KMS-11 (cell line): ENCODE measurements around the gene ADGRD1.

Experiments used
- H2AFZ ChIP-seq: fragments of 200-600 bp; sonication (generic); 2 replicates; pipeline ENCODE4 v1.6.1; 2016; ENCODE audit warnings: antibody characterized with exemption, mixed run types, low read depth
- H3K27ac ChIP-seq: fragments of 200-600 bp; sonication (generic); 2 replicates; pipeline ENCODE4 v1.6.1; 2016; ENCODE audit warnings: mild to moderate bottlenecking, mixed run types
- H3K27me3 ChIP-seq: fragments of 200-600 bp; sonication (generic); 2 replicates; pipeline ENCODE4 v1.6.1; 2017; ENCODE audit warnings: mild to moderate bottlenecking, low read depth, mixed run types, moderate library complexity; ENCODE audit not compliant: insufficient read depth
- H3K36me3 ChIP-seq: fragments of 200-600 bp; sonication (generic); 2 replicates; pipeline ENCODE4 v1.6.1; 2017; ENCODE audit warnings: mild to moderate bottlenecking, mixed run types; ENCODE audit not compliant: insufficient read depth
- H3K4me1 ChIP-seq: fragments of 200-600 bp; sonication (generic); 2 replicates; pipeline ENCODE4 v1.6.1; 2016; ENCODE audit warnings: mild to moderate bottlenecking, low read depth, mixed run types; ENCODE audit not compliant: poor library complexity, severe bottlenecking
- H3K4me2 ChIP-seq: fragments of 200-600 bp; sonication (generic); 2 replicates; pipeline ENCODE4 v1.7.0; 2016; ENCODE audit warnings: mild to moderate bottlenecking, mixed run types
- H3K4me3 ChIP-seq: fragments of 200-600 bp; sonication (generic); IDR thresholded peaks from 2 replicates; pipeline ENCODE4 v1.6.1; 2017; ENCODE audit warnings: low read depth, low read length, mixed read lengths; ENCODE audit not compliant: insufficient read depth
- H3K79me2 ChIP-seq: fragments of 200-600 bp; sonication (generic); 2 replicates; pipeline ENCODE4 v1.6.1; 2016; ENCODE audit warnings: low read depth, mixed run types; ENCODE audit not compliant: insufficient read depth
- H3K9ac ChIP-seq: fragments of 200-600 bp; sonication (generic); 2 replicates; pipeline ENCODE4 v1.6.1; 2016; ENCODE audit warnings: mild to moderate bottlenecking, mixed run types
- H4K20me1 ChIP-seq: fragments of 200-600 bp; sonication (generic); 2 replicates; pipeline ENCODE4 v1.6.1; 2016; ENCODE audit warnings: mild to moderate bottlenecking, mixed run types; ENCODE audit not compliant: insufficient read depth
- TF ChIP-seq, protein P1 (sequence below): fragments of 200-600 bp; sonication (generic); conservative IDR thresholded peaks from 2 replicates; pipeline ENCODE4 v1.6.1; 2017; ENCODE audit warnings: low read depth, mild to moderate bottlenecking, antibody characterized with exemption, low read length, moderate library complexity, mixed read lengths

ADGRD1 gene

DNA sequence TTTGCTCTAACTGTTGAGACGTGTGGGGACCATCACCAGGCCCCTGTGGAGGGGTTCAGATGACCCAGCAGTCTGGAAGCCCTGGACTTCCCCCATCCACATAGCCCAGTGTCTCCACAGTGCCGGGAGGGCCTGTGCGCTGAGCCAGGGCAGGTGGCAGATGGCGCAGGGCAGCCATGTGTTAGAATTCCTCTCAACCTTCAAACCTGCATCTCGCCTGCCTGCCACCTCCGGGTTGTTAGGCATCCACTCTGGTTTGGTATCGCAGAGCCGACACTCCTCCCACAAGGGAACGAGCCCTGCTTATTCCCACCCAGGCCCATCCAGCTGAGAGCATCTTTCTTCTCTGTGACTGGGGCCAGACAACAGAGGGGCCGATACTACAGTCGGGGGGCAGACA is 84.5 kb downstream of the ADGRD1 start:
- Histone ChIP-seq H3K36me3 (no peaks in the 10 kb centered on the region), H3K4me3 (no peak overlapping the region), H3K4me1 (no peaks in the 10 kb centered on the region), H2AFZ (no peak overlapping the region), H3K9ac (no peak overlapping the region), H3K4me2 (no peak overlapping the region), H4K20me1 (no peaks in the 10 kb centered on the region), H3K27me3 (no peaks in the 10 kb centered on the region), H3K27ac (no peak overlapping the region), H3K79me2 (no peaks in the 10 kb centered on the region)
- TF ChIP-seq, protein P1, sequence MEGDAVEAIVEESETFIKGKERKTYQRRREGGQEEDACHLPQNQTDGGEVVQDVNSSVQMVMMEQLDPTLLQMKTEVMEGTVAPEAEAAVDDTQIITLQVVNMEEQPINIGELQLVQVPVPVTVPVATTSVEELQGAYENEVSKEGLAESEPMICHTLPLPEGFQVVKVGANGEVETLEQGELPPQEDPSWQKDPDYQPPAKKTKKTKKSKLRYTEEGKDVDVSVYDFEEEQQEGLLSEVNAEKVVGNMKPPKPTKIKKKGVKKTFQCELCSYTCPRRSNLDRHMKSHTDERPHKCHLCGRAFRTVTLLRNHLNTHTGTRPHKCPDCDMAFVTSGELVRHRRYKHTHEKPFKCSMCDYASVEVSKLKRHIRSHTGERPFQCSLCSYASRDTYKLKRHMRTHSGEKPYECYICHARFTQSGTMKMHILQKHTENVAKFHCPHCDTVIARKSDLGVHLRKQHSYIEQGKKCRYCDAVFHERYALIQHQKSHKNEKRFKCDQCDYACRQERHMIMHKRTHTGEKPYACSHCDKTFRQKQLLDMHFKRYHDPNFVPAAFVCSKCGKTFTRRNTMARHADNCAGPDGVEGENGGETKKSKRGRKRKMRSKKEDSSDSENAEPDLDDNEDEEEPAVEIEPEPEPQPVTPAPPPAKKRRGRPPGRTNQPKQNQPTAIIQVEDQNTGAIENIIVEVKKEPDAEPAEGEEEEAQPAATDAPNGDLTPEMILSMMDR, result no peak

GRCh38 chr12:131038961-131039950 is 85.5 kb downstream of the ADGRD1 start:
- Histone ChIP-seq H3K9ac (no peak overlapping the region), H3K79me2 (no peaks in the 10 kb centered on the region), H4K20me1 (no peaks in the 10 kb centered on the region), H2AFZ (no peak overlapping the region), H3K4me3 (no peak overlapping the region), H3K27me3 (no peaks in the 10 kb centered on the region), H3K36me3 (no peaks in the 10 kb centered on the region), H3K4me2 (no peak overlapping the region), H3K4me1 (no peaks in the 10 kb centered on the region), H3K27ac (no peak overlapping the region)
- TF ChIP-seq, protein P1, result no peak

DNA sequence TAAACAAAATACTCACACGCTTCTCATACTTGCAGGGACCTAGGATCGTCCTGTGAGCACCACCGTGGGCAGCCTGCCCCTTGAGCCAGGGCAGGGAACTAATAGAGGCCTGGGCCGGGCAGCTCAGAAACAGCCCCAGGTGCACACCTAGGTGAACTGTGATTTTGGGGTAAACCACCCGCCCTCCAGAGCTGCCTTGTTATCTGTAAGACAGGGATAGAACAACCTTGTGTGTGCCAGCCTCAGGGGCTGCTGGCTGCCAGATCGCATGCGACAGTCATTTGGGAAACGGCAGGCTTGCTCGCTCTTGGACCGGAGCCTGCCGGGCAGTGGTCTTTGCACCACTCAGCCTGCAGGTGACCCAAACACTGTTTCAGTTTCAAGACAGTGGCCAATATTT is 86.8 kb downstream of the ADGRD1 start:
- Histone ChIP-seq H3K79me2 (no peaks in the 10 kb centered on the region), H3K27ac (no peak overlapping the region), H4K20me1 (no peaks in the 10 kb centered on the region), H3K4me2 (no peak overlapping the region), H3K27me3 (no peaks in the 10 kb centered on the region), H3K4me1 (no peaks in the 10 kb centered on the region), H2AFZ (no peak overlapping the region), H3K36me3 (no peaks in the 10 kb centered on the region), H3K9ac (no peak overlapping the region), H3K4me3 (no peak overlapping the region)
- TF ChIP-seq, protein P1, result no peak

- Histone ChIP-seq H3K27ac (no peak overlapping the region), H3K79me2 (no peaks in the 10 kb centered on the region), H2AFZ (no peak overlapping the region), H3K4me1 (no peaks in the 10 kb centered on the region), H3K36me3 (no peaks in the 10 kb centered on the region), H3K9ac (no peak overlapping the region), H3K27me3 (no peaks in the 10 kb centered on the region), H4K20me1 (no peaks in the 10 kb centered on the region), H3K4me2 (no peak overlapping the region), H3K4me3 (no peak overlapping the region)
- TF ChIP-seq, protein P1, result no peak
Observed at GRCh38 chr12:131041216-131041967, 87.7 kb downstream of the ADGRD1 start.
